H9 (cell line): Measurements from ENCODE around the gene GALNT10. TPM values are rescaled to one million over a fixed set of nuclear protein-coding genes. Genes with fewer than 3 reads are reported as not detected.
A peak's percentile ranks its signal among the peaks of the same experiment; 100 is the strongest.

Experiments used
- DNase-seq: peaks from one replicate; pipeline ENCODE4 v3.0.0-alpha.2; 2017
- H2AFZ ChIP-seq: one replicate; pipeline ENCODE4 v1.6.1; 2013; ENCODE audit warnings: mild to moderate bottlenecking, low read length, control low read depth, moderate library complexity
- H2AK5ac ChIP-seq: 2 replicates; pipeline ENCODE4 v1.6.1; 2013; ENCODE audit warnings: low read length, control low read depth, mixed read lengths; ENCODE audit not compliant: insufficient read length
- H2BK120ac ChIP-seq: one replicate; pipeline ENCODE4 v1.6.1; 2013; ENCODE audit warnings: low read depth, mild to moderate bottlenecking, low read length, control low read depth, inconsistent platforms; ENCODE audit not compliant: poor library complexity, severe bottlenecking
- H2BK12ac ChIP-seq: 2 replicates; pipeline ENCODE4 v1.6.1; 2013; ENCODE audit warnings: low read length, control low read depth, mixed read lengths, low read depth; ENCODE audit not compliant: insufficient read length
- H2BK15ac ChIP-seq: 2 replicates; pipeline ENCODE4 v1.6.1; 2013; ENCODE audit warnings: low read depth, low read length, control low read depth
- H2BK20ac ChIP-seq: one replicate; pipeline ENCODE4 v1.6.1; 2013; ENCODE audit warnings: low read depth, mild to moderate bottlenecking, low read length, control low read depth, inconsistent platforms; ENCODE audit not compliant: poor library complexity, severe bottlenecking
- H2BK5ac ChIP-seq: 2 replicates; pipeline ENCODE4 v1.6.1; 2013; ENCODE audit warnings: low read length, control low read depth, mixed read lengths; ENCODE audit not compliant: insufficient read length
- H3K14ac ChIP-seq: 2 replicates; pipeline ENCODE4 v1.6.1; 2013; ENCODE audit warnings: low read length, control low read depth; ENCODE audit not compliant: insufficient read depth
- H3K18ac ChIP-seq: 2 replicates; pipeline ENCODE4 v1.6.1; 2013; ENCODE audit warnings: low read depth, mild to moderate bottlenecking, mixed read lengths, low read length, control low read depth; ENCODE audit not compliant: insufficient read length
- H3K23ac ChIP-seq: 2 replicates; pipeline ENCODE4 v1.6.1; 2013; ENCODE audit warnings: low read length, control low read depth, mixed read lengths, low read depth; ENCODE audit not compliant: insufficient read length
- H3K23me2 ChIP-seq: 2 replicates; pipeline ENCODE4 v1.6.1; 2013; ENCODE audit warnings: low read depth, mild to moderate bottlenecking, mixed read lengths, low read length, control low read depth; ENCODE audit not compliant: insufficient read length, poor library complexity, severe bottlenecking
- H3K27ac ChIP-seq: 2 replicates; pipeline ENCODE4 v1.5.1; 2013; ENCODE audit warnings: low read length, control low read depth, mixed read lengths, low read depth; ENCODE audit not compliant: insufficient read length
- H3K27me3 ChIP-seq: 2 replicates; pipeline ENCODE4 v1.6.1; 2013; ENCODE audit warnings: low read length, control low read depth, inconsistent platforms; ENCODE audit not compliant: insufficient read depth
- H3K4ac ChIP-seq: 2 replicates; pipeline ENCODE4 v1.6.1; 2013; ENCODE audit warnings: low read depth, mild to moderate bottlenecking, control low read depth, inconsistent platforms, low read length, moderate library complexity
- H3K4me1 ChIP-seq: 2 replicates; pipeline ENCODE4 v1.6.1; 2013; ENCODE audit warnings: low read length, control low read depth, inconsistent platforms; ENCODE audit not compliant: insufficient read depth
- H3K4me2 ChIP-seq: 2 replicates; pipeline ENCODE4 v1.6.1; 2013; ENCODE audit warnings: low read length, control low read depth, mixed read lengths; ENCODE audit not compliant: insufficient read length, insufficient read depth
- H3K56ac ChIP-seq: 2 replicates; pipeline ENCODE4 v1.6.1; 2013; ENCODE audit warnings: low read depth, mild to moderate bottlenecking, mixed read lengths, low read length, control low read depth; ENCODE audit not compliant: insufficient read length
- H3K79me1 ChIP-seq: 2 replicates; pipeline ENCODE4 v1.6.1; 2013; ENCODE audit warnings: low read depth, mild to moderate bottlenecking, moderate library complexity, low read length, control low read depth, inconsistent platforms; ENCODE audit not compliant: insufficient read depth, poor library complexity, severe bottlenecking
- H3K79me2 ChIP-seq: 2 replicates; pipeline ENCODE4 v1.6.1; 2013; ENCODE audit warnings: low read length, control low read depth, inconsistent platforms; ENCODE audit not compliant: insufficient read depth
- H3K9ac ChIP-seq: 2 replicates; pipeline ENCODE4 v1.6.1; 2013; ENCODE audit warnings: low read length, control low read depth, mixed read lengths; ENCODE audit not compliant: insufficient read length; ENCODE audit errors: extremely low read depth
- H3K9me3 ChIP-seq: one replicate; pipeline ENCODE4 v1.6.1; 2013; ENCODE audit warnings: low read depth, low read length, inconsistent platforms; ENCODE audit not compliant: control insufficient read depth
- H3T11ph ChIP-seq: one replicate; pipeline ENCODE4 v1.6.1; 2013; ENCODE audit warnings: mild to moderate bottlenecking, low read length, control low read depth, inconsistent platforms
- H4K20me1 ChIP-seq: one replicate; pipeline ENCODE4 v1.6.1; 2013; ENCODE audit not compliant: control insufficient read depth, insufficient read length, insufficient read depth
- H4K5ac ChIP-seq: 2 replicates; pipeline ENCODE4 v1.6.1; 2013; ENCODE audit warnings: low read depth, mild to moderate bottlenecking, mixed read lengths, low read length, control low read depth; ENCODE audit not compliant: insufficient read length
- H4K8ac ChIP-seq: replicated peaks from 2 replicates; pipeline ENCODE4 v1.6.1; 2013; ENCODE audit warnings: low read length, control low read depth, mixed read lengths, low read depth; ENCODE audit not compliant: insufficient read length
- H4K91ac ChIP-seq: 2 replicates; pipeline ENCODE4 v1.6.1; 2013; ENCODE audit warnings: low read depth, mild to moderate bottlenecking, moderate library complexity, mixed read lengths, low read length, control low read depth; ENCODE audit not compliant: insufficient read length
- H3K27ac Mint-ChIP-seq, 3 experiments: 2 replicates in 2 of 3; 3 replicates in 1 of 3; pipeline ENCODE4 v1.8.0; 2020 to 2021; ENCODE audit warnings: mixed read lengths in 3 of 3, mild to moderate bottlenecking in 1 of 3, moderate library complexity in 1 of 3
- H3K27me3 Mint-ChIP-seq: 2 replicates; pipeline ENCODE4 v1.8.0; 2021; ENCODE audit warnings: low read depth, mild to moderate bottlenecking, moderate library complexity, mixed read lengths
- H3K36me3 Mint-ChIP-seq, 3 experiments: 2 replicates in 2 of 3; 3 replicates in 1 of 3; pipeline ENCODE4 v1.8.0; 2020 to 2021; ENCODE audit warnings: low read depth in 3 of 3, mixed read lengths in 3 of 3; ENCODE audit not compliant: insufficient read depth in 1 of 3
- H3K4me1 Mint-ChIP-seq, 2 experiments: 2 replicates each; pipeline ENCODE4 v1.8.0; 2020; ENCODE audit warnings: mixed read lengths in 2 of 2
- H3K4me3 Mint-ChIP-seq, 2 experiments: 2 replicates in 1 of 2; 3 replicates in 1 of 2; pipeline ENCODE4 v1.8.0; 2020 to 2021; ENCODE audit warnings: mild to moderate bottlenecking in 2 of 2, mixed read lengths in 2 of 2, moderate library complexity in 1 of 2
- H3K9me3 Mint-ChIP-seq, 2 experiments: 2 replicates in 1 of 2; 3 replicates in 1 of 2; pipeline ENCODE4 v1.8.0; 2020; ENCODE audit warnings: mild to moderate bottlenecking in 2 of 2, mixed read lengths in 2 of 2, moderate library complexity in 1 of 2
- CTCF ChIP-seq: fragments of 200-600 bp; sonication (generic); conservative IDR thresholded peaks from 3 replicates; pipeline ENCODE4 v1.8.0; 2021; ENCODE audit warnings: antibody characterized with exemption, mild to moderate bottlenecking
- WGBS: extraction: QIAGEN DNeasy Blood & Tissue Kit; methylation state at CpG from one replicate; pipeline ENCODE4 v1.1.7; 2013; ENCODE audit warnings: missing lambda C conversion rate, low lambda C conversion rate, mixed read lengths; ENCODE audit not compliant: insufficient read length; ENCODE audit errors: extremely low coverage; 5-methylcytosine and 5-hydroxymethylcytosine counted together
- total RNA-seq: library from RNA; stranded (reverse); gene quantifications from 2 replicates; pipeline ENCODE4 v1.2.1, GENCODE V29; 2021

The GALNT10 gene
- total RNA-seq, 1 experiment from 2014 or later: 15.4 TPM

GRCh38 chr5:154165886-154166285 lies 24.6 kb upstream of the GALNT10 start:
- no peaks in the 10 kb centered on the region for H3K9me3 ChIP-seq
- no peak overlapping the region for H2BK20ac ChIP-seq
- no CpG with 5 or more reads among the region's 10 CpGs for WGBS
- DNase-seq: peak; percentile 46
- no peak overlapping the region for H2AFZ ChIP-seq
- no peak overlapping the region for H3T11ph ChIP-seq
- H3K18ac ChIP-seq: no peak overlapping the region
- H3K4me1 Mint-ChIP-seq: peaks cover 71 to 84% of the 10 kb centered on the region in 2 experiments
- H3K27me3 ChIP-seq: no peaks in the 10 kb centered on the region
- H3K4me3 Mint-ChIP-seq: peak overlapping the region in 1 of 2 experiments; percentile 31; a peak in 2 of 5 replicates
- H3K9me3 Mint-ChIP-seq: peaks cover 0 to 5% of the 10 kb centered on the region in 2 experiments; a peak in 1 of 5 replicates
- H3K27ac Mint-ChIP-seq: peak overlapping the region in 1 of 3 experiments; percentile 94; a peak in 2 of 7 replicates
- H3K14ac ChIP-seq: no peak overlapping the region
- no peak overlapping the region for H2BK120ac ChIP-seq
- H3K36me3 Mint-ChIP-seq: no peaks in the 10 kb centered on the region; a peak in 1 of 7 replicates
- H2BK15ac ChIP-seq: no peak overlapping the region
- no peaks in the 10 kb centered on the region for H4K20me1 ChIP-seq
- H3K79me2 ChIP-seq: no peaks in the 10 kb centered on the region
- no peak overlapping the region for H4K91ac ChIP-seq
- H2AK5ac ChIP-seq: no peak overlapping the region
- H4K5ac ChIP-seq: no peak overlapping the region
- peaks cover 2% of the 10 kb centered on the region; the same call in 1 of the 2 replicates for H3K27me3 Mint-ChIP-seq
- no peak overlapping the region for H3K56ac ChIP-seq
- H3K4me2 ChIP-seq: no peak overlapping the region
- H4K8ac ChIP-seq: no peak overlapping the region
- no peaks in the 10 kb centered on the region for H3K79me1 ChIP-seq
- H2BK5ac ChIP-seq: no peak overlapping the region
- peaks cover 2% of the 10 kb centered on the region for H3K23me2 ChIP-seq
- H3K4me1 ChIP-seq: peaks cover 9% of the 10 kb centered on the region; the same call in 1 of the 2 replicates
- H2BK12ac ChIP-seq: no peak overlapping the region
- no peak overlapping the region for H3K27ac ChIP-seq
- TF ChIP-seq CTCF: no peak
- no peak overlapping the region for H3K23ac ChIP-seq
- no peak overlapping the region for H3K9ac ChIP-seq
- H3K4ac ChIP-seq: no peak overlapping the region
